ENCODE results near the gene TRABD2B.

The TRABD2B gene

GRCh38 chr1:47907177-47907528, 90.0 kb downstream of the TRABD2B start:
- ATAC-seq (no peak), DNase-seq (ENCODE audit: low spot score in 2 of 2) (no peak)
- no peak overlapping the region for H3K4me3 Mint-ChIP-seq
- H3K9me3 Mint-ChIP-seq: peaks cover 2% of the 10 kb centered on the region
- H3K36me3 Mint-ChIP-seq: no peaks in the 10 kb centered on the region
- no peaks in the 10 kb centered on the region for H3K4me1 Mint-ChIP-seq
- no peak overlapping the region for H3K27ac Mint-ChIP-seq

GRCh38 chr1:47906527-47907176, 90.5 kb downstream of the TRABD2B start:
- Mint-ChIP-seq H3K9me3 (peaks cover 2% of the 10 kb centered on the region), H3K4me1 (no peaks in the 10 kb centered on the region), H3K27ac (no peak overlapping the region), H3K4me3 (no peak overlapping the region), H3K36me3 (no peaks in the 10 kb centered on the region)
- no peak for DNase-seq (ENCODE audit: low spot score in 2 of 2)
- ATAC-seq: no peak

GRCh38 chr1:47906009-47906432, 91.2 kb downstream of the TRABD2B start:
- no peaks in the 10 kb centered on the region for H3K36me3 Mint-ChIP-seq
- ATAC-seq: no peak
- no peaks in the 10 kb centered on the region for H3K4me1 Mint-ChIP-seq
- H3K9me3 Mint-ChIP-seq: peaks cover 2% of the 10 kb centered on the region
- no peak overlapping the region for H3K4me3 Mint-ChIP-seq
- H3K27ac Mint-ChIP-seq: no peak overlapping the region
- no peak for DNase-seq (ENCODE audit: low spot score in 2 of 2)

GRCh38 chr1:47903723-47904122, 93.5 kb downstream of the TRABD2B start:
- no peak overlapping the region for H3K4me3 Mint-ChIP-seq
- H3K27ac Mint-ChIP-seq: no peak overlapping the region
- no peaks in the 10 kb centered on the region for H3K4me1 Mint-ChIP-seq
- no peak for ATAC-seq
- no peak for DNase-seq (ENCODE audit: low spot score in 2 of 2)
- no peaks in the 10 kb centered on the region for H3K36me3 Mint-ChIP-seq
- no peaks in the 10 kb centered on the region for H3K9me3 Mint-ChIP-seq

- ATAC-seq: no peak
- Mint-ChIP-seq H3K4me3 (no peak overlapping the region), H3K4me1 (no peaks in the 10 kb centered on the region), H3K36me3 (no peaks in the 10 kb centered on the region), H3K27ac (no peak overlapping the region), H3K9me3 (no peaks in the 10 kb centered on the region)
- no peak for DNase-seq (ENCODE audit: low spot score in 2 of 2)
Observed at GRCh38 chr1:47901001-47901575, 96.1 kb downstream of the TRABD2B start.

GRCh38 chr1:47898133-47898845, 98.9 kb downstream of the TRABD2B start:
- DNase-seq (ENCODE audit: low spot score in 2 of 2) (no peak), ATAC-seq (no peak)
- Mint-ChIP-seq H3K4me3 (no peak overlapping the region), H3K4me1 (no peaks in the 10 kb centered on the region), H3K9me3 (no peaks in the 10 kb centered on the region), H3K36me3 (no peaks in the 10 kb centered on the region), H3K27ac (no peak overlapping the region)

- ATAC-seq (no peak), DNase-seq (ENCODE audit: low spot score in 2 of 2) (no peak)
- Mint-ChIP-seq H3K9me3 (no peaks in the 10 kb centered on the region), H3K4me3 (no peak overlapping the region), H3K36me3 (no peaks in the 10 kb centered on the region), H3K4me1 (no peaks in the 10 kb centered on the region), H3K27ac (no peak overlapping the region)
Observed at GRCh38 chr1:47895279-47896125, 101.7 kb downstream of the TRABD2B start.

- Mint-ChIP-seq H3K36me3 (no peaks in the 10 kb centered on the region), H3K4me3 (no peak overlapping the region), H3K4me1 (no peaks in the 10 kb centered on the region), H3K9me3 (no peaks in the 10 kb centered on the region), H3K27ac (no peak overlapping the region)
- peak; percentile 56 for ATAC-seq
- no peak for DNase-seq (ENCODE audit: low spot score in 2 of 2)
Observed at GRCh38 chr1:47894410-47895278, 102.5 kb downstream of the TRABD2B start.

- no peak for ATAC-seq
- DNase-seq (ENCODE audit: low spot score in 2 of 2): no peak
- no peak overlapping the region for H3K27ac Mint-ChIP-seq
- H3K4me3 Mint-ChIP-seq: no peak overlapping the region
- H3K4me1 Mint-ChIP-seq: no peaks in the 10 kb centered on the region
- H3K36me3 Mint-ChIP-seq: no peaks in the 10 kb centered on the region
- no peaks in the 10 kb centered on the region for H3K9me3 Mint-ChIP-seq
Observed at GRCh38 chr1:47893412-47893811, 103.8 kb downstream of the TRABD2B start.

GRCh38 chr1:47890779-47891178, 106.4 kb downstream of the TRABD2B start:
- no peaks in the 10 kb centered on the region for H3K36me3 Mint-ChIP-seq
- H3K27ac Mint-ChIP-seq: no peak overlapping the region
- ATAC-seq: no peak
- no peak overlapping the region for H3K4me3 Mint-ChIP-seq
- no peaks in the 10 kb centered on the region for H3K4me1 Mint-ChIP-seq
- no peak for DNase-seq (ENCODE audit: low spot score in 2 of 2)
- no peaks in the 10 kb centered on the region for H3K9me3 Mint-ChIP-seq

GRCh38 chr1:47888294-47888629, 108.9 kb downstream of the TRABD2B start:
- H3K4me3 Mint-ChIP-seq: no peak overlapping the region
- no peaks in the 10 kb centered on the region for H3K4me1 Mint-ChIP-seq
- H3K27ac Mint-ChIP-seq: no peak overlapping the region
- no peaks in the 10 kb centered on the region for H3K36me3 Mint-ChIP-seq
- H3K9me3 Mint-ChIP-seq: no peaks in the 10 kb centered on the region
- DNase-seq (ENCODE audit: low spot score in 2 of 2) (no peak), ATAC-seq (no peak)

GRCh38 chr1:47887475-47888293, 109.5 kb downstream of the TRABD2B start:
- H3K4me3 Mint-ChIP-seq: no peak overlapping the region
- ATAC-seq: no peak
- no peak overlapping the region for H3K27ac Mint-ChIP-seq
- H3K4me1 Mint-ChIP-seq: no peaks in the 10 kb centered on the region
- no peaks in the 10 kb centered on the region for H3K9me3 Mint-ChIP-seq
- H3K36me3 Mint-ChIP-seq: no peaks in the 10 kb centered on the region
- DNase-seq (ENCODE audit: low spot score in 2 of 2): no peak

GRCh38 chr1:47887060-47887459, 110.1 kb downstream of the TRABD2B start:
- DNase-seq (ENCODE audit: low spot score in 2 of 2) (no peak), ATAC-seq (no peak)
- Mint-ChIP-seq H3K4me1 (no peaks in the 10 kb centered on the region), H3K36me3 (no peaks in the 10 kb centered on the region), H3K27ac (no peak overlapping the region), H3K9me3 (no peaks in the 10 kb centered on the region), H3K4me3 (no peak overlapping the region)

GRCh38 chr1:47886141-47886540, 111.0 kb downstream of the TRABD2B start:
- no peak overlapping the region for H3K4me3 Mint-ChIP-seq
- no peaks in the 10 kb centered on the region for H3K36me3 Mint-ChIP-seq
- DNase-seq (ENCODE audit: low spot score in 2 of 2) (no peak), ATAC-seq (no peak)
- no peaks in the 10 kb centered on the region for H3K9me3 Mint-ChIP-seq
- no peaks in the 10 kb centered on the region for H3K4me1 Mint-ChIP-seq
- no peak overlapping the region for H3K27ac Mint-ChIP-seq
